GM06990 (cell line): ENCODE measurements around the gene DOK6.

Experiments used
- DNase-seq: peaks from one replicate; pipeline ENCODE4 v3.0.0-alpha.2; 2011; ENCODE audit not compliant: insufficient read length; ENCODE audit errors: extremely low read depth
- H3K27me3 ChIP-seq: replicated peaks from 2 replicates; pipeline ENCODE4 v1.6.0; 2011; ENCODE audit warnings: low read length; ENCODE audit not compliant: control insufficient read depth, insufficient read depth
- H3K36me3 ChIP-seq: 2 replicates; pipeline ENCODE4 v1.5.1; 2011; ENCODE audit warnings: low read length; ENCODE audit not compliant: control insufficient read depth, insufficient read depth
- H3K4me3 ChIP-seq: replicated peaks from 2 replicates; pipeline ENCODE4 v1.5.1; 2011; ENCODE audit warnings: low read depth, mild to moderate bottlenecking, control low read depth, low read length
- CTCF ChIP-seq: IDR thresholded peaks from 2 replicates; pipeline ENCODE4 v1.5.1; 2011; ENCODE audit warnings: low read length, control low read depth, mild to moderate bottlenecking, inconsistent platforms; ENCODE audit not compliant: insufficient read depth, poor library complexity, severe bottlenecking

The DOK6 gene

GRCh38 chr18:69839497-69839896 is 438.8 kb downstream of the DOK6 start:
- H3K4me3 ChIP-seq: no peak overlapping the region
- DNase-seq: no peak
- no peaks in the 10 kb centered on the region for H3K36me3 ChIP-seq
- no peak for TF ChIP-seq CTCF
- no peaks in the 10 kb centered on the region for H3K27me3 ChIP-seq

GRCh38 chr18:69840001-69840400 is 439.3 kb downstream of the DOK6 start:
- no peak for DNase-seq
- Histone ChIP-seq H3K36me3 (no peaks in the 10 kb centered on the region), H3K27me3 (no peaks in the 10 kb centered on the region), H3K4me3 (no peak overlapping the region)
- TF ChIP-seq CTCF: no peak

GRCh38 chr18:69840445-69840844 is 439.8 kb downstream of the DOK6 start:
- no peak for DNase-seq
- H3K4me3 ChIP-seq: no peak overlapping the region
- H3K27me3 ChIP-seq: no peaks in the 10 kb centered on the region
- TF ChIP-seq CTCF: no peak
- no peaks in the 10 kb centered on the region for H3K36me3 ChIP-seq

GRCh38 chr18:69841117-69841516 is 440.4 kb downstream of the DOK6 start:
- Histone ChIP-seq H3K27me3 (no peaks in the 10 kb centered on the region), H3K36me3 (no peaks in the 10 kb centered on the region), H3K4me3 (no peak overlapping the region)
- no peak for TF ChIP-seq CTCF
- DNase-seq: no peak

GRCh38 chr18:69843015-69843414 is 442.3 kb downstream of the DOK6 start:
- H3K36me3 ChIP-seq: no peaks in the 10 kb centered on the region

More at GRCh38 chr18:69843015-69843414, 442.3 kb downstream of the DOK6 start:
- no peak for TF ChIP-seq CTCF
- Histone ChIP-seq H3K4me3 (no peak overlapping the region), H3K27me3 (no peaks in the 10 kb centered on the region)
- no peak for DNase-seq
